HFFc6 (cell line): ENCODE measurements around the gene GKAP1. TPM values are rescaled to one million over a fixed set of nuclear protein-coding genes. Genes with fewer than 3 reads are reported as not detected.
"Not testable (repeated sequence)": the region's sequence is repeated elsewhere in the genome, so short reads cannot be mapped to it uniquely, and the experiment has no call there.

Experiments
- DNase-seq: peaks from one replicate; pipeline ENCODE4 v3.0.0-alpha.2; 2018
- H3K27ac Mint-ChIP-seq: 2 replicates; pipeline ENCODE4 v1.8.0; 2020; ENCODE audit warnings: mild to moderate bottlenecking, mixed read lengths
- H3K27me3 Mint-ChIP-seq: 2 replicates; pipeline ENCODE4 v1.8.0; 2021; ENCODE audit warnings: mild to moderate bottlenecking, moderate library complexity, mixed read lengths; ENCODE audit not compliant: insufficient read depth
- H3K36me3 Mint-ChIP-seq: 2 replicates; pipeline ENCODE4 v1.8.0; 2021; ENCODE audit warnings: low read depth, mixed read lengths
- H3K4me1 Mint-ChIP-seq: 2 replicates; pipeline ENCODE4 v1.8.0; 2020; ENCODE audit warnings: low read depth, mixed read lengths
- H3K4me3 Mint-ChIP-seq: 2 replicates; pipeline ENCODE4 v1.8.0; 2020; ENCODE audit warnings: mild to moderate bottlenecking, moderate library complexity, mixed read lengths
- H3K9me3 Mint-ChIP-seq: 2 replicates; pipeline ENCODE4 v1.8.0; 2020; ENCODE audit warnings: mild to moderate bottlenecking, mixed read lengths
- CTCF ChIP-seq: fragments of 200-600 bp; sonication (generic); IDR thresholded peaks from 2 replicates; pipeline ENCODE4 v1.5.0; 2021; ENCODE audit warnings: antibody characterized with exemption, mild to moderate bottlenecking
- total RNA-seq, 6 experiments: library from RNA; stranded (reverse); fragmentation: NEBNext Ultra II Directional; extraction: Animal tissue kit (Norgen Biotek cat#: 25700); gene quantifications; 2 replicates in 1 of 6; 3 replicates in 5 of 6; pipeline ENCODE4 v1.2.3, GENCODE V29; 2021

GKAP1 gene
- total RNA-seq, 6 experiments from 2014 or later, result 0.74 to 1.3 (median 1.1) TPM

GRCh38 chr9:83772860-83773259 is 44.7 kb downstream of the GKAP1 start:
- H3K4me3 Mint-ChIP-seq, result no peak overlapping the region
- H3K27me3 Mint-ChIP-seq, result no peaks in the 10 kb centered on the region
- H3K4me1 Mint-ChIP-seq, result no peaks in the 10 kb centered on the region
- TF ChIP-seq CTCF, result no peak
- no peak for DNase-seq
- H3K27ac Mint-ChIP-seq, result no peak overlapping the region
- no peaks in the 10 kb centered on the region for H3K9me3 Mint-ChIP-seq
- H3K36me3 Mint-ChIP-seq, result no peaks in the 10 kb centered on the region

- H3K27ac Mint-ChIP-seq, result no peak overlapping the region
- no peaks in the 10 kb centered on the region for H3K9me3 Mint-ChIP-seq
- no peaks in the 10 kb centered on the region for H3K36me3 Mint-ChIP-seq
- peaks cover 11% of the 10 kb centered on the region for H3K27me3 Mint-ChIP-seq
- no peak for TF ChIP-seq CTCF
- H3K4me3 Mint-ChIP-seq, result no peak overlapping the region
- DNase-seq, result no peak
- no peaks in the 10 kb centered on the region for H3K4me1 Mint-ChIP-seq
Observed at GRCh38 chr9:83765376-83765775, 52.2 kb downstream of the GKAP1 start.

- DNase-seq, result no peak
- Mint-ChIP-seq H3K36me3 (no peaks in the 10 kb centered on the region), H3K4me1 (no peaks in the 10 kb centered on the region), H3K4me3 (no peak overlapping the region), H3K27me3 (peaks cover 3% of the 10 kb centered on the region; the same call in 1 of the 2 replicates), H3K27ac (no peak overlapping the region), H3K9me3 (no peaks in the 10 kb centered on the region)
- TF ChIP-seq CTCF, result no peak
Observed at GRCh38 chr9:83754383-83754977, 63.1 kb downstream of the GKAP1 start.

- DNase-seq, result no peak
- no peak overlapping the region for H3K4me3 Mint-ChIP-seq
- no peaks in the 10 kb centered on the region for H3K36me3 Mint-ChIP-seq
- no peaks in the 10 kb centered on the region for H3K4me1 Mint-ChIP-seq
- no peak for TF ChIP-seq CTCF
- H3K27ac Mint-ChIP-seq, result no peak overlapping the region
- H3K27me3 Mint-ChIP-seq, result no peaks in the 10 kb centered on the region
- no peaks in the 10 kb centered on the region for H3K9me3 Mint-ChIP-seq
Observed at GRCh38 chr9:83749706-83750105, 67.9 kb downstream of the GKAP1 start.

- Mint-ChIP-seq H3K9me3 (no peaks in the 10 kb centered on the region), H3K27me3 (no peaks in the 10 kb centered on the region; the same call in 1 of the 2 replicates), H3K4me3 (no peak overlapping the region), H3K27ac (no peak overlapping the region), H3K4me1 (no peaks in the 10 kb centered on the region), H3K36me3 (no peaks in the 10 kb centered on the region)
- TF ChIP-seq CTCF, result no peak
- no peak for DNase-seq
Observed at GRCh38 chr9:83744206-83744605, 73.4 kb downstream of the GKAP1 start.

GRCh38 chr9:83733739-83734138 is 83.8 kb downstream of the GKAP1 start:
- Mint-ChIP-seq H3K36me3 (no peaks in the 10 kb centered on the region), H3K9me3 (no peaks in the 10 kb centered on the region), H3K4me3 (no peak overlapping the region), H3K27me3 (peaks cover 14% of the 10 kb centered on the region), H3K4me1 (no peaks in the 10 kb centered on the region), H3K27ac (no peak overlapping the region)
- no peak for TF ChIP-seq CTCF
- DNase-seq, result no peak

- H3K4me1 Mint-ChIP-seq, H3K27ac Mint-ChIP-seq, H3K36me3 Mint-ChIP-seq, DNase-seq, H3K27me3 Mint-ChIP-seq, H3K9me3 Mint-ChIP-seq, H3K4me3 Mint-ChIP-seq: not testable (repeated sequence)
Observed at GRCh38 chr9:83728591-83729368, 88.8 kb downstream of the GKAP1 start.
